HG03439 (cell line): ENCODE data around the gene NUDT16L1.
"Not testable (repeated sequence)": the region's sequence is repeated elsewhere in the genome, so short reads cannot be mapped to it uniquely, and the experiment has no call there.

ENCODE experiments used
- ATAC-seq: cut with Tn5 transposase; IDR thresholded peaks from one replicate; pipeline ENCODE4 v1.9.1; 2021; ENCODE audit warnings: mild to moderate bottlenecking, moderate library complexity; ENCODE audit not compliant: unreplicated experiment

The NUDT16L1 gene

GRCh38 chr16:4693296-4693955 lies at the start of gene NUDT16L1:
NUDT16L1 (plus strand) TSS chr16:4693562; CDS start chr16:4693727, 165 bp downstream.
- peak; percentile 85 for ATAC-seq

GRCh38 chr16:4646773-4647643 lies 46.4 kb upstream of the NUDT16L1 start:
- ATAC-seq = no peak

GRCh38 chr16:4647644-4647980 lies 45.8 kb upstream of the NUDT16L1 start:
- no peak for ATAC-seq

GRCh38 chr16:4648917-4649316 lies 44.4 kb upstream of the NUDT16L1 start:
- ATAC-seq = no peak

GRCh38 chr16:4649744-4650442 lies 43.5 kb upstream of the NUDT16L1 start:
- no peak for ATAC-seq

GRCh38 chr16:4650443-4651074 lies 42.8 kb upstream of the NUDT16L1 start:
- ATAC-seq = not testable (repeated sequence)

- ATAC-seq = no peak
Observed at GRCh38 chr16:4651827-4652226, 41.5 kb upstream of the NUDT16L1 start.

GRCh38 chr16:4652561-4652960 lies 40.8 kb upstream of the NUDT16L1 start:
- no peak for ATAC-seq

GRCh38 chr16:4654011-4654963 lies 39.1 kb upstream of the NUDT16L1 start:
- ATAC-seq = no peak

- ATAC-seq = no peak
Observed at GRCh38 chr16:4654964-4655590, 38.3 kb upstream of the NUDT16L1 start.

GRCh38 chr16:4655801-4656200 lies 37.6 kb upstream of the NUDT16L1 start:
- no peak for ATAC-seq

GRCh38 chr16:4656221-4656620 lies 37.1 kb upstream of the NUDT16L1 start:
- ATAC-seq = no peak

- no peak for ATAC-seq
Observed at GRCh38 chr16:4656695-4657686, 36.4 kb upstream of the NUDT16L1 start.

GRCh38 chr16:4659363-4660353 lies 33.7 kb upstream of the NUDT16L1 start:
- no peak for ATAC-seq

GRCh38 chr16:4660454-4661007 lies 32.8 kb upstream of the NUDT16L1 start:
- ATAC-seq = no peak

GRCh38 chr16:4661661-4662060 lies 31.7 kb upstream of the NUDT16L1 start:
- no peak for ATAC-seq

GRCh38 chr16:4663465-4663776 lies 29.9 kb upstream of the NUDT16L1 start:
- ATAC-seq = no peak
